NCI-H2196 treated with DMSO at 0.1 percent for 48 hours (cell line): ENCODE results near the gene FSD1.
"Not testable (repeated sequence)": the region's sequence is repeated elsewhere in the genome, so short reads cannot be mapped to it uniquely, and the experiment has no call there.

ENCODE experiments used
- DNase-seq: peaks from one replicate; lab custom pipeline; 2025; ENCODE audit not compliant: unreplicated experiment; lab: John Stamatoyannopoulos, UW

Gene FSD1

DNA sequence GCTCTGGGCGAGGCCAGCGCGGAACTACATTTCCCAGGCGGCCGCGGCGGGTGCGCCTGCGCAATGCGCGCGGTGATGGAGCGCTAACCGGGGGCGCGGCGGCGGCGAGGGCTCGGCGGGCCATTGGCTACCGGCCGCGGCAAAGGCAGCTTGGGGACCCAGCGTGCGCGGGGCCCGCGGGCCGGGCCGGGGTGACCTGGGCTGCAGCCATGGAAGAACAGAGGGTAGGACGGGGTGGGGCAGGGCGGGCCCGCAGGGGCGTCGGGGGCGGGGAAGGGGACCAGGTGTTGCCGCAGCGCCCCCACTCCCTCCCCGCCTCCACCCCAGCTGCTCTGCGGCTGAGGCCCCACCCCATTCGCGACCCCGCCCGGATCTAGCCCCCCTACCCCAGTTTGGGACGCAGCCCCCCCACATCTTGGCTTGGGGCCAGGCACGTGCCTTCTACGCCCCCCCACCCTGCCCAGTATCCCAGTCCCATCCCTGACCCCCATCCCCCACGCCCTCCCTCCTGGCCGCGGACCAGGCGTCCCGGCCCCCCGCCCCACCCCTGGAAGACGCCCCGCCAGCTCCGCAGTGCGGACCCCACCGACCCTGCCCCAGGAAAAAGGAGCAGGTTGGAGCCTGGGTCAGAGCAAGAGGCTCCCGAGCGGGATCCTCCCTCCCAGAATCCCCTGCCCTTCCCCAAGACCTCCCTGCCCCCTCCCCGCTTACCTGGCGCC is at the start of gene FSD1:
Gene FSD1, plus strand, starts transcription at position 61 of the 719 bp plus-strand sequence. Its CDS starts 149 bp downstream, at position 210.
- DNase-seq, result peak; percentile 39

DNA sequence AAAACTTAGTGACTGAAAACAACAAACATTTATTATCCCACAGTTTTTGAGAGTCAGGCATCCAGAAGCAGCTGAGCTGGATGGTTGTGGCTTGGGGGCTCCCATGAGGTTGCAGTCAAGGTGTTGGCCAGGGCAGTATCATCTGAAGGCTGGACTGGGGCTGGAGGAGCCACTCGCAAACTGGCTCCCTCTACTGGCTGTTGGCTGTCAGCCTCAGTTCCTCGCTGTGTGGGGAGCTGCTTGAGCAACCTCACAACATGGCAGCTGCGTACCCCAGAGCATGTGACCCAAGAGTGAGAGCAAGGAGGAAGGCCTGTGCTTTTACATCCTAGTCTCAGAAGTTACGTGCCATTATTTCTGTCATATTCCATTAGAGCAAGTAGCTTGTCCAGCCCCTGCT is 47.8 kb upstream of the FSD1 start:
- no peak for DNase-seq

GRCh38 chr19:4257025-4257424 is 47.4 kb upstream of the FSD1 start:
- DNase-seq, result no peak

- DNase-seq, result no peak
These were observed 46.2 kb upstream of the FSD1 start for GRCh38 chr19:4258181-4258580.

DNA sequence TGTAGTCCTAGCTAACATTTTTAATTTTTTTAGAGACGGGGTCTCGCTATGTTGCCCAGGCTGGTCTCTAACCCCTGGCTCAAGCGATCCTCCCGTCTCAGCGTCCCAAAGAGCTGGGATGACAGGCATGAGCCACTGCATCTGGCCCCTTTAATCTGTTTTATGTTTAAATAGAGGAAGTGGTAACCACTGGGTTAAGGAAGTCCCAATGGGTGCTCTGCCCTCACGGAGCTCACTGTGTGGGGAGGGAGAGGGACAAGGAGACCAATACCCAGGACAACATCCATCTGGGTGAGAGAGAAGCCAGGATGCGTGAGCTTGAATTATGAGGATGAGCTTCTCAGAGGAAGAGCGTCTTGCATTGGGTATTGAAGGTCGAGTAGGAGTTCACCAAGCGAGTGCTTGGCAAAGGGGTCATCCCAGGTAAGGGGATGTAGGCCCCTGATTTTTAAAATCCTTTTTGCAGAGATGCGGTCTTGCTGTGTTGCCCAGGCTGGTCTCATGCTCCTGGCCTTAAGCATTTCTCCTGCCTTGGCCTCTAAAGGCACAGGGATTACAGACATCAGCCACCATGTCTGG is 43.7 kb upstream of the FSD1 start:
- no peak for DNase-seq

DNA sequence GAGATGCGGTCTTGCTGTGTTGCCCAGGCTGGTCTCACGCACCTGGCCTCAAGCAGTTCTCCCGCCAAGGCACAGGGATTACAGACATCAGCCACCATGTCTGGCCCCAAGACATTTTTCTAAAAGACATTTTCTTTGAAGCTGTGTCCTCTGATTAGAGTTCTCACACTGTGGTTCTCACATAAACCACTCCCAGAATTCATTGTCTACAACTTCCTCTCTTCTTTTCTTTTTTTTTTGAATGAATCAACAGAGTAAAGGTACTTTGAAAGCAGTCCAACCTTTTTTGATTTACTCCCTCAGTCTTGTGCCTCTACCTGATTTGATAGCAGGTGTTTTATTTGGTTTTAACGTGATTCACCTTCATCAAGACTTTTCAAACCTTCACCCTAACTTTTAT is 39.6 kb upstream of the FSD1 start:
- no peak for DNase-seq

DNA sequence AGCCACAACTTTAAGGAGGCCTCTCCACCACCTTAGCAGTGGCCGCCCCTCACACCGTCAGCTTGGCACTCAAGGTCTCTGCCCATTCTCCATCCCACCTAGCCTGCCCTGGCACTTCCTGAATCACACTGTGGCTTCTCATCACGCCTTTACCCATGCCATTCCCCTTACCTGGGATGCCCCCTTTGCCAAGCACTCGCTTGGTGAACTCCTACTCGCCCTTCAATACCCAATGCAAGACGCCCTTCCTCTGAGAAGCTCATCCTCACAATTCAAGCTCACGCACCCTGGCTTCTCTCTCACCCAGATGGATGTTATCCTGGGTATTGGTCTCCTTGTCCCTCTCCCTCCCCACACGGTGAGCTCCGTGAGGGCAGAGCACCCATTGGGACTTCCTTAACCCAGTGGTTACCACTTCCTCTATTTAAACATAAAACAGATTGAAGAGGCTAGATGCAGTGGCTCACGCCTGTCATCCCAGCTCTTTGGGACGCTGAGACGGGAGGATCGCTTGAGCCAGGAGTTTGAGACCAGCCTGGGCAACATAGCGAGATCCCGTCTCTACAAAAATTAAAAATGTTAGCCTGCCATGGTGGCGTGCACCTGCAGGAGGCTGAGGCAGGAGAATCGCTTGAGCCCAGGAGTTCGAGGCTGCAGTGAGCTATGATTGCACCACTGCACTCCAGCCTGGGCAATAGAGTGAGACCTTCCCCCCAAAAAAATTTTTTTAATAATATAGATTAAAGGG is 38.0 kb upstream of the FSD1 start:
- DNase-seq, result no peak

DNA sequence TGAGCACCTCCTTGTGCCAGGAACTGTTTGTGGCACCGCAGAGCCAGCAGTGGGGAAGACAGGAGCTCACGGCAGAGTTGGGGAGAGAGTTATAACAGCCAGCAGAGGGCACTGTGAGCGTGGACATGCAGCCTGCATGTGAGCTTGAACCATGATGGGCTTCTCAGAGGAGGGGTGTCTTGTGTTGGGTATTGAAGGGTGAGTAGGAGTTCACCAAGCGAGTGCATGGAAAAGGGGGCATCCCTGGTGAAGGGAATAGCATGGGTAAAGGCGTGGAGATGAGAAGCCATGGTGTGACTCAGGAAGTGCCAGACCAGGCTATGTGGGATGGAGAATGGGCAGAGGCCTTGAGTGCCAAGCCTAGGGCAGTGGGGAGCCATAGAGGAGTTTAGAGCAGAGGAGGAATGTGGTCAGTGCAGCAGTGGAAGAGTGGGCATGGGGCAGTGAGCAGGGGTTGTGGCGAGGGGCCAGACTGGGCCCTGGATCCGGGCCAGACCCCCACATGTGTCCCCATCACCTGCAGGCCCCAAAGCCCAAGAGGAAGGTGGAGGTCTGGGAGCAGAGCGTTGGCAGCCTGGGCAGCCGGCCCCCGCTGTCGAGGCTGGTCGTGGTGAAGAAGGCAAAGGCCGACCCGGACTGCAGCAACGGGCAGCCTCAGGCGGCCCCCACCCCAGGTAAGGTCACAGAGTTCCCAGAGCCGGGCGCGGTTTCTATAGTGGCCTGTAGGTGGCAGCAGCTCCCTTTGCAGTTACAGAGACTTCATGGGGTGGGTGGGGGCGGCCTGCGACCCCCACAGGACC is 37.1 kb upstream of the FSD1 start:
- no peak for DNase-seq

- DNase-seq, result no peak
These were observed 36.2 kb upstream of the FSD1 start for GRCh38 chr19:4267901-4268815.

GRCh38 chr19:4268816-4269430 is 35.5 kb upstream of the FSD1 start:
- DNase-seq, result no peak

DNA sequence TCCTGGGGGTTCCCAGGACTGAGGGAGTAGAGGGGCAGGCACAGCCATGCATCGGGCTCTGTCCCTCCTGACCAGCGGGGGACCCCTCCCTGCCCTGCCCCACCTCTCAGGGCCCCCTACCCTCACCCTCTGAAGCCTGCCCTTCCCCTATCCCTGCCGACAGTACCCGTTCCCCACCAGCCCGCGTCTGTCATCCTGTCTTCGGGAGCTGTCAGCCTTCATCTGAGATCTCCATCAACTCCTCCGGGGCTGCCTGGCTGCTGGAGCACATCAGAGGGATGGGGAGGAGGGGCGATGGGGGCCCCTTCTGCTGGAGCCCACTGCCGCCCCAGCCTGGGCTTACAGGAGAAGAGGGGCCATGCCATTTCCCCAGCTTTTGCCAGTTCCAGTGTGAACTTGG is 31.5 kb upstream of the FSD1 start:
- no peak for DNase-seq

- not testable (repeated sequence) for DNase-seq
These were observed 30.1 kb upstream of the FSD1 start for GRCh38 chr19:4274321-4274686.

DNA sequence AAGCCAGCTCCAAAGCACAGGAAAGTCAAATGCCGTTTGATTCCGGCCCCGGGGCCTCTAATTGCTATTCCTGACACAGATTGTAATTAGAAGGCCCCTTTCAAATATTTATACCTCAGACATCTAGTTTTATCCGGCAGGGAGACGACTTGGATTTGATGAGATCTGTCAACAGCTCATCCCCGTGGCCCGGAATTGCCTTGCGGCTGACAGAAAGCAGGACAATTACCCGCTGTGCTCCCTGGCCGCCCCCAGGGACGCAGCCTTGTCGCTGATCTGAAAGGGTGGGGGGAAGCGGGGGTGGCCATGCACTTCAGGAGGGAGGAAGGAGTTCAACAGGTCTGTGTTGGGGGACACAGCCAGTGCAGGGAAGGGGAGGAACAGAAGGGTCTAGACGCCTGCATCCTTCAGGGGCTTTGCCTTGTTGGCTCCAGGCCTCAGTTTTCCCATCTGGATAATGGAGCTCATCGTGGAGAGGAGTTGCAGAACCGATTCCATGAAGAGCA is 27.2 kb upstream of the FSD1 start:
- DNase-seq, result no peak

GRCh38 chr19:4278010-4278409 is 26.4 kb upstream of the FSD1 start:
- DNase-seq, result no peak

GRCh38 chr19:4278419-4279266 is 25.8 kb upstream of the FSD1 start, which contains the start of gene SHD:
TSS of gene SHD (plus strand) at chr19:4279266. CDS start at chr19:4280064, 798 bp downstream.
- no peak for DNase-seq

DNA sequence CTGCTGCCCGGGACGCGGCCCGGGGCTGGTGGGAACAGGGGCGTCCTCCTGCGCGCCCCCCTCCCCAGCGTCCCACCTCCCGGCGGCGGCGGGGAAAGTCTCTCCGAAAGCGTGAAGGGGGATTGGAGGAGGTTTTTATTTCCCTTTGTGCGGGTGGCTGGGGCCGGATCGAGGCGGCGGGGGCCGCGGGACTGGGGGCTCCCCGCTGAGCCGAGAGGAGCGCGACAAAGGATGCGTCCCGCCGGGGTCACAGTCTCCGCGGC is 25.2 kb upstream of the FSD1 start:
- DNase-seq, result no peak

DNA sequence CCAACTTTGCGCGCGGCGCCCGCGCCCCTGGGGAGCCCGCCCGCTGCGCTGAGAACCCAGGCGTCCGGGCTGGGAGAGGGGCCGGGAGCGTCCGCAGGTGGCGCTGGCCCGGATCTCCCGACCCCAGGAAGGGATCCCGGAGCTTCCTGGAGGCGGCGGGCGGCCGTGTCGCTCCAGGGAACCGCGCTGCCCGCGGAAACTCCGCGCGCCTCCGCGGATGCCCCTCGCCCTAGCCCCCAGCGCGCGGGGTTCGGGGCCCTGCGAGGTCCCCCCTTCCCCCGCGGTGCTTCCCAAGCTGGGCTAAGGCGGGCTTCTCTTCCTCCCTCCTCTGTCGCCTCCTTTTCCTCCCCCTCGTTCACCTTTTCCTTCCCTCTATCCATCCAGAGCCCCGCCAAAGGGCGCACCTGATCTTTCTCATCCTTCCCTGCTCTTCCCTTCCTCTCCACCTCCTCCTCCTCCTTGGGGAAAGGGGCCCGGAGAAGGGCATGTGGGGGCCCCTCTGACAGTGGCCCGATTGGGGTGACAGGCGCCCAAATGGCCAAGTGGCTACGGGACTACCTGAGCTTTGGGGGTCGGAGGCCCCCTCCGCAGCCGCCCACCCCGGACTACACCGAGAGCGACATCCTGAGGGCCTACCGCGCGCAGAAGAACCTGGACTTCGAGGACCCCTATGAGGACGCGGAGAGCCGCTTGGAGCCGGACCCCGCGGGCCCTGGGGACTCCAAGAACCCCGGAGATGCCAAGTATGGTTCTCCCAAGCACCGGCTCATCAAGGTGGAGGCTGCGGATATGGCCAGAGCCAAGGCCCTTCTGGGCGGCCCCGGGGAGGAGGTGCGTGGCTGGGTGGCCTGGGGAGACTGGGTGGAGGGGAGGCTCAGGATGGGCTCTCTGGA is 24.6 kb upstream of the FSD1 start:
- no peak for DNase-seq
